ENCODE measurements around the gene KCNAB2.

The KCNAB2 gene

GRCh38 chr1:5998051-5998905 is 47.4 kb upstream of the KCNAB2 start:
- no peak overlapping the region for H3K27ac ChIP-seq (ENCODE audit: low read depth, low read length, poor library complexity, severe bottlenecking)
- no peaks in the 10 kb centered on the region for H3K9me2 ChIP-seq (ENCODE audit: low read depth, low read length)
- TF ChIP-seq EZH2 (IDR thresholded peaks at IDR 0.05; ENCODE audit: borderline replicate concordance, low read length) (no peak), CTCF (IDR thresholded peaks at IDR 0.05; ENCODE audit: low read length) (no peak)
- H3K36me3 ChIP-seq (ENCODE audit: insufficient read depth, low read length): no peaks in the 10 kb centered on the region
- H4K20me1 ChIP-seq (ENCODE audit: insufficient read depth, low read length): no peaks in the 10 kb centered on the region
- no peaks in the 10 kb centered on the region for H3F3A ChIP-seq (ENCODE audit: insufficient read depth, low read length)
- H3K4me3 ChIP-seq (ENCODE audit: low read depth, low read length, poor library complexity, severe bottlenecking): no peak overlapping the region
- H3K79me2 ChIP-seq (ENCODE audit: insufficient read depth, low read length): no peaks in the 10 kb centered on the region
- H3K9me3 ChIP-seq (ENCODE audit: low read length): no peaks in the 10 kb centered on the region
- H3K27me3 ChIP-seq (ENCODE audit: insufficient read depth, low read length): no peaks in the 10 kb centered on the region
- no peak overlapping the region for H3K4me2 ChIP-seq (ENCODE audit: low read length)
- H3K9ac ChIP-seq (ENCODE audit: low read length): no peak overlapping the region
- peaks cover 23% of the 10 kb centered on the region for H3K4me1 ChIP-seq (ENCODE audit: insufficient read depth, low read length, severe bottlenecking)
- no peak overlapping the region for H2AFZ ChIP-seq (ENCODE audit: low read length)

- Histone ChIP-seq H3K4me1 (ENCODE audit: insufficient read depth, low read length, severe bottlenecking) (peaks cover 17% of the 10 kb centered on the region), H3K4me2 (ENCODE audit: low read length) (no peak overlapping the region)
Measured at GRCh38 chr1:5998906-5999301, 46.8 kb upstream of the KCNAB2 start.

GRCh38 chr1:5999711-6000443 is 45.8 kb upstream of the KCNAB2 start:
- H3K27ac ChIP-seq (ENCODE audit: low read depth, low read length, poor library complexity, severe bottlenecking): no peak overlapping the region
- no peak overlapping the region for H3K4me2 ChIP-seq (ENCODE audit: low read length)
- no peaks in the 10 kb centered on the region for H3K9me2 ChIP-seq (ENCODE audit: low read depth, low read length)
- H2AFZ ChIP-seq (ENCODE audit: low read length): no peak overlapping the region
- H3K4me3 ChIP-seq (ENCODE audit: low read depth, low read length, poor library complexity, severe bottlenecking): no peak overlapping the region
- no peaks in the 10 kb centered on the region for H3K27me3 ChIP-seq (ENCODE audit: insufficient read depth, low read length)
- TF ChIP-seq CTCF (IDR thresholded peaks at IDR 0.05; ENCODE audit: low read length): no peak
- no peak for TF ChIP-seq EZH2 (IDR thresholded peaks at IDR 0.05; ENCODE audit: borderline replicate concordance, low read length)
- H3F3A ChIP-seq (ENCODE audit: insufficient read depth, low read length): no peaks in the 10 kb centered on the region
- H3K36me3 ChIP-seq (ENCODE audit: insufficient read depth, low read length): 0 out of 2 replicates have a peak, but pooled peaks cover 5% of the 10 kb centered on the region
- H3K9ac ChIP-seq (ENCODE audit: low read length): no peak overlapping the region
- no peaks in the 10 kb centered on the region for H3K9me3 ChIP-seq (ENCODE audit: low read length)
- no peaks in the 10 kb centered on the region for H3K79me2 ChIP-seq (ENCODE audit: insufficient read depth, low read length)
- H4K20me1 ChIP-seq (ENCODE audit: insufficient read depth, low read length): no peaks in the 10 kb centered on the region
- peaks cover 7% of the 10 kb centered on the region for H3K4me1 ChIP-seq (ENCODE audit: insufficient read depth, low read length, severe bottlenecking)

More at GRCh38 chr1:5998906-5999301, 46.8 kb upstream of the KCNAB2 start:
- Histone ChIP-seq H3F3A (ENCODE audit: insufficient read depth, low read length) (no peaks in the 10 kb centered on the region), H3K27ac (ENCODE audit: low read depth, low read length, poor library complexity, severe bottlenecking) (no peak overlapping the region), H3K4me3 (ENCODE audit: low read depth, low read length, poor library complexity, severe bottlenecking) (no peak overlapping the region), H3K36me3 (ENCODE audit: insufficient read depth, low read length) (0 out of 2 replicates have a peak, but pooled peaks cover 5% of the 10 kb centered on the region), H3K79me2 (ENCODE audit: insufficient read depth, low read length) (no peaks in the 10 kb centered on the region), H2AFZ (ENCODE audit: low read length) (no peak overlapping the region), H3K9me3 (ENCODE audit: low read length) (no peaks in the 10 kb centered on the region), H3K27me3 (ENCODE audit: insufficient read depth, low read length) (no peaks in the 10 kb centered on the region), H4K20me1 (ENCODE audit: insufficient read depth, low read length) (no peaks in the 10 kb centered on the region), H3K9me2 (ENCODE audit: low read depth, low read length) (no peaks in the 10 kb centered on the region), H3K9ac (ENCODE audit: low read length) (no peak overlapping the region)
- TF ChIP-seq CTCF (IDR thresholded peaks at IDR 0.05; ENCODE audit: low read length): no peak
- TF ChIP-seq EZH2 (IDR thresholded peaks at IDR 0.05; ENCODE audit: borderline replicate concordance, low read length): no peak
